ENCODE results near the gene CBX4. TPM values are rescaled to one million over a fixed set of nuclear protein-coding genes. Genes with fewer than 3 reads are reported as not detected.

CBX4 gene
- total and polyA plus RNA-seq, 2 of the 13 experiments (the other 11 are each of a cell fraction or from before 2014, with no cell fraction given), result 25.8 to 50.8 TPM

- TF ChIP-seq ZNF598 (CRISPR knock-in tag; IDR thresholded peaks at IDR 0.05; ENCODE audit: borderline replicate concordance), result no peak
- TF ChIP-seq ZNF674 (CRISPR knock-in tag; IDR thresholded peaks at IDR 0.05; ENCODE audit: low read depth), result no peak
- TF ChIP-seq FOXA1 (IDR thresholded peaks at IDR 0.05), result no peak
- 0 out of 2 replicates have a peak, but pooled peaks have one; percentile 17 for TF ChIP-seq FOXA1 (CRISPR knock-in tag; IDR thresholded peaks at IDR 0.05)
- TF ChIP-seq ZNF350 (CRISPR knock-in tag; IDR thresholded peaks at IDR 0.05; ENCODE audit: borderline replicate concordance, low read depth), result no peak
- 0 out of 2 replicates have a peak, but pooled peaks have one; percentile 16 for TF ChIP-seq JUND (CRISPR knock-in tag; IDR thresholded peaks at IDR 0.05)
Measured at GRCh38 chr17:79826841-79827578, 12.2 kb downstream of the CBX4 start (continued).

GRCh38 chr17:79826204-79826680 is 13.0 kb downstream of the CBX4 start:
- no peak for ATAC-seq
- FAIRE-seq, result no peak
- H3K9me3 ChIP-seq (ENCODE audit: low read length), result no peaks in the 10 kb centered on the region
- no peak overlapping the region for H2AFZ ChIP-seq (ENCODE audit: low read length)
- 76% methylated on average over 11 of the region's 11 CpGs for WGBS (ENCODE audit: low lambda C conversion rate)
- DNase-seq (ENCODE audit: low spot score), result no peak
- intact Hi-C loops (cut with micrococcal nuclease; ENCODE audit: unreplicated experiment), result no loop called here
- H3K9ac ChIP-seq (ENCODE audit: insufficient read depth, low read depth, low read length), result no peak overlapping the region
- H3K79me2 ChIP-seq (ENCODE audit: insufficient read depth, low read length), result no peaks in the 10 kb centered on the region
- TF ChIP-seq ZNF20 (CRISPR knock-in tag; IDR thresholded peaks at IDR 0.05) (no peak), SP1 (IDR thresholded peaks at IDR 0.05) (no peak), SP1 (CRISPR knock-in tag; IDR thresholded peaks at IDR 0.05) (no peak), ZNF816 (CRISPR knock-in tag; IDR thresholded peaks at IDR 0.05; ENCODE audit: borderline replicate concordance) (no peak), TBL1XR1 (IDR thresholded peaks at IDR 0.05; ENCODE audit: borderline replicate concordance, low read length, partially characterized antibody) (no peak), HNRNPUL1 (IDR thresholded peaks at IDR 0.05; ENCODE audit: low read depth, low read length) (no peak), POLR2AphosphoS2 (IDR thresholded peaks at IDR 0.05; ENCODE audit: low read depth, low read length) (no peak), MTERF4 (CRISPR knock-in tag; IDR thresholded peaks at IDR 0.05) (no peak), HNF4A (CRISPR knock-in tag; IDR thresholded peaks at IDR 0.05) (no peak), PRDM4 (CRISPR knock-in tag; IDR thresholded peaks at IDR 0.05; ENCODE audit: borderline replicate concordance) (no peak)
- H4K20me1 ChIP-seq (ENCODE audit: insufficient read depth, low read length), result no peaks in the 10 kb centered on the region
- in situ Hi-C loops (cut with HindIII; ENCODE audit: extremely low pct_ligation_motif_present, low pct_unique_long_range_greater_than_20kb), result no loop called here
- H3K36me3 ChIP-seq (replicated peaks in 1 of 2; ENCODE audit: control insufficient read depth in 1 of 2, insufficient read depth in 2 of 2, low read length in 2 of 2), result no peaks in the 10 kb centered on the region
- H3K4me1 ChIP-seq (ENCODE audit: insufficient read depth, low read length), result peaks cover 97% of the 10 kb centered on the region
- peaks cover 0 to 2% of the 10 kb centered on the region in 2 experiments; a peak in 2 of 5 replicates for H3K27me3 ChIP-seq (ENCODE audit: control insufficient read depth in 1 of 2, insufficient read depth in 2 of 2, low read length in 2 of 2)
- CTCF ChIA-PET (ENCODE audit: low intra/inter-chr PET ratio, low total read pairs), result no interaction called here
- no peak overlapping the region for H3K4me2 ChIP-seq (ENCODE audit: low read depth, low read length)
- H3K27ac ChIP-seq (ENCODE audit: extremely low read length, insufficient read depth, low read length), result no peak overlapping the region
- POLR2A ChIA-PET, result interaction anchor here (1.3 to 2.0 kb wide), 5 partner anchors 11 to 167 kb away, joined by 3 to 10 read pairs (median 4); partner anchors contain the start of gene CBX4
- H3K4me3 ChIP-seq (replicated peaks in 1 of 3; ENCODE audit: insufficient read depth in 1 of 3, low read depth in 2 of 3, low read length in 3 of 3), result no peak overlapping the region
- BruUV-seq (replicated peaks), result no TSS peak
